K562 (cell line): ENCODE results near the gene NOL4L.

ENCODE experiments used
- ELF1 ChIP-seq: fragments of 200-800 bp; sonication (Bioruptor generic); IDR thresholded peaks from 2 replicates; pipeline ENCODE4 v1.6.1; 2016; ENCODE audit warnings: missing genetic modification characterization, missing compliant biosample characterization
- GABPA ChIP-seq: fragments of 200-800 bp; sonication (Bioruptor generic); conservative IDR thresholded peaks from 2 replicates; pipeline ENCODE4 v1.6.1; 2016; ENCODE audit warnings: low read depth, missing genetic modification characterization, missing compliant biosample characterization
- GATA2 ChIP-seq: sonication (generic); formaldehyde crosslinking; IDR thresholded peaks from 2 replicates; pipeline ENCODE4 v1.4.0; 2020; ENCODE audit warnings: mild to moderate bottlenecking, missing genetic modification reagents
- GTF2F1 ChIP-seq: IDR thresholded peaks from 2 replicates; pipeline ENCODE4 v1.6.1; 2011; ENCODE audit warnings: low read depth, low read length, improper control_type of control experiment
- KAT8 ChIP-seq: fragments of 450-650 bp; IDR thresholded peaks from 2 replicates; pipeline ENCODE4 v1.6.1; 2016; ENCODE audit warnings: low read depth, mild to moderate bottlenecking
- RBM39 ChIP-seq: fragments of 200-400 bp; formaldehyde crosslinking; optimal IDR thresholded peaks from 2 replicates; pipeline ENCODE3; 2018; ENCODE audit warnings: low read depth, low read length
- TCF7L2 ChIP-seq: fragments of 150-350 bp; IDR thresholded peaks from 2 replicates; pipeline ENCODE4 v1.6.1; 2016; ENCODE audit warnings: low read depth, mild to moderate bottlenecking, low read length, moderate library complexity
- TEAD4 ChIP-seq, 2 experiments: sonication (generic) in 1 of 2; formaldehyde crosslinking in 1 of 2; IDR thresholded peaks; 2 replicates each; pipeline versions ENCODE4 v1.6.1 to v1.8.0; 2012 to 2022; ENCODE audit warnings: borderline replicate concordance in 1 of 2, inconsistent platforms in 1 of 2, low read length in 1 of 2, mild to moderate bottlenecking in 1 of 2, missing genetic modification reagents in 1 of 2
- ZFPM2 ChIP-seq: fragments of 250-450 bp; sonication (Bioruptor Pico); IDR thresholded peaks from 2 replicates; pipeline ENCODE4 v1.5.1; 2022; ENCODE audit warnings: mild to moderate bottlenecking
- ZNF232 ChIP-seq: sonication (generic); formaldehyde crosslinking; IDR thresholded peaks from 2 replicates; pipeline ENCODE4 v1.8.0; 2022; ENCODE audit warnings: mild to moderate bottlenecking, missing genetic modification reagents
- TF ChIP-seq, protein P1 (sequence below), 3 experiments: IDR thresholded peaks in 2 of 3; conservative IDR thresholded peaks in 1 of 3; 2 replicates each; pipeline ENCODE4 v1.5.1; 2011 to 2012; ENCODE audit warnings: low read length in 3 of 3, mild to moderate bottlenecking in 3 of 3, control low read depth in 2 of 3, improper control_type of control experiment in 1 of 3, inconsistent platforms in 1 of 3, low read depth in 1 of 3, mixed read lengths in 1 of 3, moderate library complexity in 1 of 3; ENCODE audit not compliant: insufficient read depth in 2 of 3
- TF ChIP-seq, protein P2 (sequence below), 2 experiments: fragments of 450-650 bp; formaldehyde crosslinking in 1 of 2; IDR thresholded peaks; 2 replicates each; pipeline versions ENCODE4 v1.4.0 to v1.6.1; 2014 to 2020; ENCODE audit warnings: mild to moderate bottlenecking in 2 of 2, borderline replicate concordance in 1 of 2, low read depth in 1 of 2
- TF ChIP-seq, protein P3 (sequence below): IDR thresholded peaks from 3 replicates; pipeline ENCODE4 v1.6.1; 2011; ENCODE audit warnings: borderline replicate concordance, mild to moderate bottlenecking, moderate library complexity; ENCODE audit not compliant: insufficient read length; ENCODE audit errors: extremely low read depth

DNA sequence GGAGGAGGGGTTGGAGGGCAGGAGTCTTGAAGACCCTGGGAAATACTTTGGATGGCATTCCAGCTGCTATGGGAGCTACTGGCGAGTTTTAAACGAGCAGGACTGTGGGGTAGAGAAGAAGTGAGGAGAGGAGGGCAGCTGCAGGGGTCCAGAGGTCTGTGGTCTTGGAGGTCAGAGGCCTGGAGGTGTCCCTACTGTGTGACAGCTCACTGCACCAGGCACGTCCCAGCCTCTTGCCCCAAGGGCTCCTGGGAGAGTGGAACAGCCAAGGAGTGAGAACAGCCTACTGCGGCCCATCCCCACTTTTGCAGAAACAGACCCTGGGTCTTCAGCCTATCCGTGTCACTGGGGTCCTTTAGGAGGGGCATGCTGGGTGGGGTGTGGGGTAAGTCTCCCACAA lies 2.9 kb upstream of the NOL4L start:
- no peak for TF ChIP-seq TCF7L2
- no peak for TF ChIP-seq TEAD4 (IDR thresholded peaks at IDR 0.05; ENCODE audit: low read length)
- TF ChIP-seq TEAD4 (CRISPR knock-in tag; IDR thresholded peaks at IDR 0.05; ENCODE audit: borderline replicate concordance), result no peak
- TF ChIP-seq KAT8, result no peak
- TF ChIP-seq GABPA (tag), result no peak
- TF ChIP-seq, protein P1, sequence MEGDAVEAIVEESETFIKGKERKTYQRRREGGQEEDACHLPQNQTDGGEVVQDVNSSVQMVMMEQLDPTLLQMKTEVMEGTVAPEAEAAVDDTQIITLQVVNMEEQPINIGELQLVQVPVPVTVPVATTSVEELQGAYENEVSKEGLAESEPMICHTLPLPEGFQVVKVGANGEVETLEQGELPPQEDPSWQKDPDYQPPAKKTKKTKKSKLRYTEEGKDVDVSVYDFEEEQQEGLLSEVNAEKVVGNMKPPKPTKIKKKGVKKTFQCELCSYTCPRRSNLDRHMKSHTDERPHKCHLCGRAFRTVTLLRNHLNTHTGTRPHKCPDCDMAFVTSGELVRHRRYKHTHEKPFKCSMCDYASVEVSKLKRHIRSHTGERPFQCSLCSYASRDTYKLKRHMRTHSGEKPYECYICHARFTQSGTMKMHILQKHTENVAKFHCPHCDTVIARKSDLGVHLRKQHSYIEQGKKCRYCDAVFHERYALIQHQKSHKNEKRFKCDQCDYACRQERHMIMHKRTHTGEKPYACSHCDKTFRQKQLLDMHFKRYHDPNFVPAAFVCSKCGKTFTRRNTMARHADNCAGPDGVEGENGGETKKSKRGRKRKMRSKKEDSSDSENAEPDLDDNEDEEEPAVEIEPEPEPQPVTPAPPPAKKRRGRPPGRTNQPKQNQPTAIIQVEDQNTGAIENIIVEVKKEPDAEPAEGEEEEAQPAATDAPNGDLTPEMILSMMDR (IDR thresholded peaks at IDR 0.05 in 2 of 3, conservative IDR thresholded peaks at IDR 0.05 in 1 of 3; ENCODE audit: insufficient read depth in 2 of 3, low read depth in 1 of 3, low read length in 3 of 3), result no peak
- no peak for TF ChIP-seq RBM39
- TF ChIP-seq, protein P2, sequence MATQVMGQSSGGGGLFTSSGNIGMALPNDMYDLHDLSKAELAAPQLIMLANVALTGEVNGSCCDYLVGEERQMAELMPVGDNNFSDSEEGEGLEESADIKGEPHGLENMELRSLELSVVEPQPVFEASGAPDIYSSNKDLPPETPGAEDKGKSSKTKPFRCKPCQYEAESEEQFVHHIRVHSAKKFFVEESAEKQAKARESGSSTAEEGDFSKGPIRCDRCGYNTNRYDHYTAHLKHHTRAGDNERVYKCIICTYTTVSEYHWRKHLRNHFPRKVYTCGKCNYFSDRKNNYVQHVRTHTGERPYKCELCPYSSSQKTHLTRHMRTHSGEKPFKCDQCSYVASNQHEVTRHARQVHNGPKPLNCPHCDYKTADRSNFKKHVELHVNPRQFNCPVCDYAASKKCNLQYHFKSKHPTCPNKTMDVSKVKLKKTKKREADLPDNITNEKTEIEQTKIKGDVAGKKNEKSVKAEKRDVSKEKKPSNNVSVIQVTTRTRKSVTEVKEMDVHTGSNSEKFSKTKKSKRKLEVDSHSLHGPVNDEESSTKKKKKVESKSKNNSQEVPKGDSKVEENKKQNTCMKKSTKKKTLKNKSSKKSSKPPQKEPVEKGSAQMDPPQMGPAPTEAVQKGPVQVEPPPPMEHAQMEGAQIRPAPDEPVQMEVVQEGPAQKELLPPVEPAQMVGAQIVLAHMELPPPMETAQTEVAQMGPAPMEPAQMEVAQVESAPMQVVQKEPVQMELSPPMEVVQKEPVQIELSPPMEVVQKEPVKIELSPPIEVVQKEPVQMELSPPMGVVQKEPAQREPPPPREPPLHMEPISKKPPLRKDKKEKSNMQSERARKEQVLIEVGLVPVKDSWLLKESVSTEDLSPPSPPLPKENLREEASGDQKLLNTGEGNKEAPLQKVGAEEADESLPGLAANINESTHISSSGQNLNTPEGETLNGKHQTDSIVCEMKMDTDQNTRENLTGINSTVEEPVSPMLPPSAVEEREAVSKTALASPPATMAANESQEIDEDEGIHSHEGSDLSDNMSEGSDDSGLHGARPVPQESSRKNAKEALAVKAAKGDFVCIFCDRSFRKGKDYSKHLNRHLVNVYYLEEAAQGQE (IDR thresholded peaks at IDR 0.05; ENCODE audit: borderline replicate concordance), result no peak
- TF ChIP-seq, protein P2 (CRISPR knock-in tag; IDR thresholded peaks at IDR 0.05; ENCODE audit: low read depth), result no peak
- TF ChIP-seq ZNF232, result no peak
- no peak for TF ChIP-seq GTF2F1
- no peak for TF ChIP-seq ZFPM2 (CRISPR knock-in tag)
- TF ChIP-seq GATA2, result no peak
- TF ChIP-seq, protein P3, sequence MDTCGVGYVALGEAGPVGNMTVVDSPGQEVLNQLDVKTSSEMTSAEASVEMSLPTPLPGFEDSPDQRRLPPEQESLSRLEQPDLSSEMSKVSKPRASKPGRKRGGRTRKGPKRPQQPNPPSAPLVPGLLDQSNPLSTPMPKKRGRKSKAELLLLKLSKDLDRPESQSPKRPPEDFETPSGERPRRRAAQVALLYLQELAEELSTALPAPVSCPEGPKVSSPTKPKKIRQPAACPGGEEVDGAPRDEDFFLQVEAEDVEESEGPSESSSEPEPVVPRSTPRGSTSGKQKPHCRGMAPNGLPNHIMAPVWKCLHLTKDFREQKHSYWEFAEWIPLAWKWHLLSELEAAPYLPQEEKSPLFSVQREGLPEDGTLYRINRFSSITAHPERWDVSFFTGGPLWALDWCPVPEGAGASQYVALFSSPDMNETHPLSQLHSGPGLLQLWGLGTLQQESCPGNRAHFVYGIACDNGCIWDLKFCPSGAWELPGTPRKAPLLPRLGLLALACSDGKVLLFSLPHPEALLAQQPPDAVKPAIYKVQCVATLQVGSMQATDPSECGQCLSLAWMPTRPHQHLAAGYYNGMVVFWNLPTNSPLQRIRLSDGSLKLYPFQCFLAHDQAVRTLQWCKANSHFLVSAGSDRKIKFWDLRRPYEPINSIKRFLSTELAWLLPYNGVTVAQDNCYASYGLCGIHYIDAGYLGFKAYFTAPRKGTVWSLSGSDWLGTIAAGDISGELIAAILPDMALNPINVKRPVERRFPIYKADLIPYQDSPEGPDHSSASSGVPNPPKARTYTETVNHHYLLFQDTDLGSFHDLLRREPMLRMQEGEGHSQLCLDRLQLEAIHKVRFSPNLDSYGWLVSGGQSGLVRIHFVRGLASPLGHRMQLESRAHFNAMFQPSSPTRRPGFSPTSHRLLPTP, result no peak
- TF ChIP-seq ELF1 (tag), result no peak
